K562 (cell line): ENCODE results near the gene VEGFA. TPM values are rescaled to one million over a fixed set of nuclear protein-coding genes. Genes with fewer than 3 reads are reported as not detected.

Source experiments
- BRF1 ChIP-seq: IDR thresholded peaks from 3 replicates; pipeline ENCODE4 v1.6.1; 2011; ENCODE audit warnings: borderline replicate concordance, mild to moderate bottlenecking; ENCODE audit not compliant: insufficient read length; ENCODE audit errors: extremely low read depth
- DACH1 ChIP-seq: fragments of 450-650 bp; IDR thresholded peaks from 2 replicates; pipeline ENCODE4 v1.6.1; 2018; ENCODE audit not compliant: partially characterized antibody
- DEAF1 ChIP-seq: fragments of 450-650 bp; formaldehyde crosslinking; IDR thresholded peaks from 2 replicates; pipeline ENCODE4 v1.4.0; 2020; ENCODE audit warnings: mild to moderate bottlenecking, moderate library complexity
- ERF ChIP-seq: fragments of 450-650 bp; formaldehyde crosslinking; IDR thresholded peaks from 2 replicates; pipeline ENCODE4 v1.4.0; 2020; ENCODE audit warnings: mild to moderate bottlenecking, mixed read lengths
- FOSL1 ChIP-seq: fragments of 200-800 bp; sonication (Bioruptor generic); conservative IDR thresholded peaks from 2 replicates; pipeline ENCODE4 v1.6.1; 2016; ENCODE audit warnings: missing genetic modification characterization, missing compliant biosample characterization
- FOXK1 ChIP-seq: sonication (generic); formaldehyde crosslinking; IDR thresholded peaks from 2 replicates; pipeline ENCODE4 v1.8.0; 2022; ENCODE audit warnings: missing genetic modification reagents, mild to moderate bottlenecking, borderline replicate concordance
- GATAD2A ChIP-seq: fragments of 450-650 bp; IDR thresholded peaks from 2 replicates; pipeline ENCODE4 v1.6.1; 2017
- HMGN3 ChIP-seq: IDR thresholded peaks from 2 replicates; pipeline ENCODE4 v1.6.1; 2011; ENCODE audit warnings: borderline replicate concordance, low read depth, mild to moderate bottlenecking, mixed read lengths, low read length; ENCODE audit not compliant: insufficient read length; ENCODE audit errors: extremely low read depth
- KDM2B ChIP-seq: fragments of 250-450 bp; sonication (Bioruptor Pico); IDR thresholded peaks from 2 replicates; pipeline ENCODE4 v1.8.0; 2021; ENCODE audit warnings: mild to moderate bottlenecking, moderate library complexity
- MEF2D ChIP-seq: conservative IDR thresholded peaks from 2 replicates; pipeline ENCODE4 v1.6.1; 2016; ENCODE audit warnings: low read depth, missing genetic modification characterization, missing compliant biosample characterization
- MYBL2 ChIP-seq, 2 experiments: fragments of 450-650 bp in 1 of 2; sonication (generic) in 1 of 2; formaldehyde crosslinking in 1 of 2; IDR thresholded peaks; 2 replicates each; pipeline versions ENCODE4 v1.6.1 to v1.8.1; 2017 to 2022; ENCODE audit warnings: borderline replicate concordance in 1 of 2, inconsistent platforms in 1 of 2, low read depth in 1 of 2, mild to moderate bottlenecking in 1 of 2, missing genetic modification reagents in 1 of 2, moderate library complexity in 1 of 2
- NRF1 ChIP-seq, 2 experiments: fragments of 450-650 bp; IDR thresholded peaks in 1 of 2; conservative IDR thresholded peaks in 1 of 2; 2 replicates each; pipeline ENCODE4 v1.6.1; 2014; ENCODE audit warnings: mild to moderate bottlenecking in 2 of 2
- RBM22 ChIP-seq: fragments of 200-400 bp; formaldehyde crosslinking; IDR thresholded peaks from 2 replicates; pipeline ENCODE4 v1.6.1; 2018; ENCODE audit warnings: low read length, low read depth; ENCODE audit not compliant: poor library complexity, severe bottlenecking
- RBM34 ChIP-seq: fragments of 200-400 bp; formaldehyde crosslinking; IDR thresholded peaks from 2 replicates; pipeline ENCODE4 v1.6.1; 2018; ENCODE audit warnings: low read length, borderline replicate concordance; ENCODE audit not compliant: insufficient read depth
- REST ChIP-seq, 2 experiments: fragments of 450-650 bp; formaldehyde crosslinking in 1 of 2; IDR thresholded peaks; 2 replicates each; pipeline versions ENCODE4 v1.4.0 to v1.6.1; 2014 to 2020; ENCODE audit warnings: mild to moderate bottlenecking in 2 of 2, borderline replicate concordance in 1 of 2, low read depth in 1 of 2
- SMAD1 ChIP-seq: fragments of 150-350 bp; IDR thresholded peaks from 2 replicates; pipeline ENCODE4 v1.6.1; 2014; ENCODE audit warnings: low read length, low read depth; ENCODE audit not compliant: partially characterized antibody
- ZNF445 ChIP-seq: fragments of 250-450 bp; sonication (Bioruptor Pico); IDR thresholded peaks from 2 replicates; pipeline ENCODE4 v1.4.0; 2020; ENCODE audit warnings: low read depth, mild to moderate bottlenecking, moderate library complexity
- ZNF75A ChIP-seq: fragments of 450-650 bp; formaldehyde crosslinking; IDR thresholded peaks from 2 replicates; pipeline ENCODE4 v1.4.0; 2020; ENCODE audit warnings: mild to moderate bottlenecking
- polyA plus RNA-seq, 8 experiments: library from polyadenylated mRNA; depleted of rRNA in 4 of 8; stranded (reverse) in 5 of 8; unstranded in 3 of 8; fragments of >200 nt; fragmentation: Nextera tagmentation in 2 of 8; fragmentation: Illumina TruSeq in 1 of 8; extraction: Ambion mirVana in 2 of 8; extraction: Trizol in 1 of 8; gene quantifications; 2 replicates each; pipeline versions ENCODE4 v1.2.1 to v1.2.3, GENCODE V29; 2011 to 2014; ENCODE audit warnings: inconsistent platforms in 1 of 8, missing spikeins in 1 of 8
- total RNA-seq, 7 experiments: library from RNA; depleted of rRNA in 6 of 7; stranded (reverse); fragments of >200 nt in 6 of 7; fragmentation: Illumina TruSeq in 2 of 7; extraction: Trizol in 2 of 7; gene quantifications; 2 replicates each; pipeline versions ENCODE4 v1.2.1 to v1.2.3, GENCODE V29; 2011 to 2021; ENCODE audit warnings: low replicate concordance in 1 of 7

Gene VEGFA
- total and polyA plus RNA-seq, 9 of the 15 experiments (the other 6 are each of a cell fraction or from before 2014, with no cell fraction given) = 14.0 to 271 (median 124) TPM

- TF ChIP-seq REST (IDR thresholded peaks at IDR 0.05; ENCODE audit: borderline replicate concordance) (peak; percentile 76), REST (CRISPR knock-in tag; IDR thresholded peaks at IDR 0.05; ENCODE audit: low read depth) (no peak), DACH1 (peak; percentile 22), SMAD1 (peak; percentile 59), KDM2B (no peak), FOXK1 (CRISPR knock-in tag) (no peak), RBM22 (no peak), HMGN3 (peak; percentile 62), ZNF445 (CRISPR knock-in tag) (no peak), MEF2D (peak; percentile 98), NRF1 (conservative IDR thresholded peaks at IDR 0.05 in 1 of 2, IDR thresholded peaks at IDR 0.05 in 1 of 2) (peak; percentile 71 to 73), FOSL1 (tag) (peak; percentile 100), ERF (CRISPR knock-in tag) (no peak), ZNF75A (CRISPR knock-in tag) (no peak), MYBL2 (IDR thresholded peaks at IDR 0.05; ENCODE audit: low read depth) (no peak), MYBL2 (CRISPR knock-in tag; IDR thresholded peaks at IDR 0.05; ENCODE audit: borderline replicate concordance) (no peak), DEAF1 (CRISPR knock-in tag) (no peak), BRF1 (no peak), GATAD2A (peak; percentile 90; the same call in 1 of the 2 replicates), RBM34 (no peak)
Observed at GRCh38 chr6:43798688-43799444, 28.9 kb downstream of the VEGFA start (continued).
